Testis (tissue), 3 donors: ENCODE measurements around the gene CCDC127. TPM values are rescaled to one million over a fixed set of nuclear protein-coding genes. Genes with fewer than 3 reads are reported as not detected.
"Not testable (repeated sequence)": the region's sequence is repeated elsewhere in the genome, so short reads cannot be mapped to it uniquely, and the experiment has no call there.

Experiments
- DNase-seq: peaks from one replicate; pipeline ENCODE4 v3.0.0-alpha.2; 2019
- H3K27ac ChIP-seq, 2 donors: fragments of 200-600 bp; sonication (generic); one replicate each; pipeline ENCODE4 v1.5.1; 2019
- H3K27me3 ChIP-seq: fragments of 200-600 bp; sonication (generic); one replicate; pipeline ENCODE4 v1.5.1; 2019
- H3K36me3 ChIP-seq: fragments of 200-600 bp; sonication (generic); one replicate; pipeline ENCODE4 v1.5.1; 2017; ENCODE audit warnings: low read depth; ENCODE audit errors: missing control alignments
- H3K4me1 ChIP-seq: fragments of 200-600 bp; sonication (generic); one replicate; pipeline ENCODE4 v1.5.1; 2019
- H3K4me3 ChIP-seq, 2 donors: fragments of 200-600 bp; sonication (generic); one replicate each; pipeline ENCODE4 v1.5.1; 2017 to 2019
- H3K9me3 ChIP-seq: fragments of 200-600 bp; sonication (generic); one replicate; pipeline ENCODE4 v1.5.1; 2017
- CTCF ChIP-seq, 3 experiments: fragments of 450-650 bp in 2 of 3; fragments of 200-600 bp in 1 of 3; sonication (generic) in 1 of 3; IDR thresholded peaks; one replicate each; pipeline ENCODE4 v1.5.1; 2016 to 2019; ENCODE audit warnings: antibody characterized with exemption in 3 of 3, mild to moderate bottlenecking in 2 of 3, moderate library complexity in 1 of 3
- POLR2A ChIP-seq: fragments of 450-650 bp; IDR thresholded peaks from one replicate; pipeline ENCODE4 v1.6.1; 2017; ENCODE audit warnings: antibody characterized with exemption, mild to moderate bottlenecking, moderate library complexity
- WGBS, 2 donors: methylation state at CpG; one replicate each; pipeline ENCODE4 v1.1.5; 2018; 5-methylcytosine and 5-hydroxymethylcytosine counted together
- intact Hi-C: fragments of 100-400 bp; cut with DNase I; formaldehyde crosslinking; loops from one replicate; pipeline ENCODE4 v1.15.1; 2023; ENCODE audit warnings: low total_unique reads
- polyA plus RNA-seq: library from polyadenylated mRNA; stranded (reverse); fragments of 350-450 nt; fragmentation: Illumina TruSeq; extraction: RNeasy Lipid Tissue Mini Kit (QIAGEN cat#74804); gene quantifications from one replicate; pipeline ENCODE4 v1.2.3, GENCODE V29; 2014; ENCODE audit warnings: low read depth, low replicate concordance; ENCODE audit not compliant: insufficient read depth
- total RNA-seq, 2 donors: library from RNA; depleted of rRNA; stranded (reverse); fragments of >200 nt; gene quantifications; one replicate each; pipeline ENCODE4 v1.2.3, GENCODE V29; 2016

The CCDC127 gene
- total and polyA plus RNA-seq, 3 donors from 2014 or later: 6.6 to 6.9 (median 6.7) TPM

GRCh38 chr5:257148-257547 is 39.2 kb upstream of the CCDC127 start:
- Histone ChIP-seq H3K36me3 (no peaks in the 10 kb centered on the region), H3K27me3 (no peaks in the 10 kb centered on the region), H3K9me3 (no peaks in the 10 kb centered on the region), H3K4me3 (no peak overlapping the region), H3K27ac (no peak overlapping the region), H3K4me1 (no peaks in the 10 kb centered on the region)
- DNase-seq: no peak
- TF ChIP-seq CTCF (IDR thresholded peaks at IDR 0.05) (no peak), POLR2A (no peak)
- intact Hi-C loops: no loop called here
- 81% methylated on average over 7 to 13 of the region's 13 CpGs for WGBS, 2 donors

GRCh38 chr5:256347-256746 is 38.4 kb upstream of the CCDC127 start:
- H3K36me3 ChIP-seq, H3K27ac ChIP-seq, H3K27me3 ChIP-seq, H3K4me1 ChIP-seq, H3K9me3 ChIP-seq, H3K4me3 ChIP-seq, intact Hi-C loops, DNase-seq: not testable (repeated sequence)
- 89 to 90% methylated on average over 8 of the region's 8 CpGs for WGBS, 2 donors

- H3K27me3 ChIP-seq, H3K27ac ChIP-seq, H3K9me3 ChIP-seq, H3K4me3 ChIP-seq, H3K4me1 ChIP-seq, H3K36me3 ChIP-seq, DNase-seq, intact Hi-C loops: not testable (repeated sequence)
- 94 to 97% methylated on average over 7 of the region's 7 CpGs for WGBS, 2 donors
Observed at GRCh38 chr5:255116-255515, 37.2 kb upstream of the CCDC127 start.

GRCh38 chr5:254322-254721 is 36.4 kb upstream of the CCDC127 start:
- intact Hi-C loops, H3K27ac ChIP-seq, H3K4me3 ChIP-seq, DNase-seq, H3K9me3 ChIP-seq, H3K27me3 ChIP-seq, H3K36me3 ChIP-seq, H3K4me1 ChIP-seq: not testable (repeated sequence)
- 86 to 90% methylated on average over 4 to 14 of the region's 15 CpGs for WGBS, 2 donors

- intact Hi-C loops: no loop called here
- Histone ChIP-seq H3K27me3 (no peaks in the 10 kb centered on the region), H3K4me1 (no peaks in the 10 kb centered on the region), H3K27ac (no peak overlapping the region), H3K36me3 (no peaks in the 10 kb centered on the region), H3K9me3 (no peaks in the 10 kb centered on the region), H3K4me3 (no peak overlapping the region)
- DNase-seq: no peak
- 82 to 84% methylated on average over 10 of the region's 10 CpGs for WGBS, 2 donors
- TF ChIP-seq CTCF (IDR thresholded peaks at IDR 0.05) (no peak), POLR2A (no peak)
Observed at GRCh38 chr5:252546-252945, 34.6 kb upstream of the CCDC127 start.

- H3K36me3 ChIP-seq, H3K4me1 ChIP-seq, H3K4me3 ChIP-seq, H3K27me3 ChIP-seq, H3K9me3 ChIP-seq, H3K27ac ChIP-seq, DNase-seq, intact Hi-C loops: not testable (repeated sequence)
- WGBS, 2 donors: 70 to 83% methylated on average over 11 of the region's 11 CpGs
Observed at GRCh38 chr5:251975-252374, 34.0 kb upstream of the CCDC127 start.

- DNase-seq, H3K36me3 ChIP-seq, H3K4me3 ChIP-seq, H3K4me1 ChIP-seq, intact Hi-C loops, H3K27ac ChIP-seq, H3K9me3 ChIP-seq, H3K27me3 ChIP-seq: not testable (repeated sequence)
- 82 to 83% methylated on average over 8 of the region's 8 CpGs for WGBS, 2 donors
Observed at GRCh38 chr5:251538-251937, 33.6 kb upstream of the CCDC127 start.

- H3K4me1 ChIP-seq, intact Hi-C loops, H3K4me3 ChIP-seq, H3K27me3 ChIP-seq, DNase-seq, H3K9me3 ChIP-seq, H3K27ac ChIP-seq, H3K36me3 ChIP-seq: not testable (repeated sequence)
- 91 to 95% methylated on average over 9 to 10 of the region's 12 CpGs for WGBS, 2 donors
Observed at GRCh38 chr5:251016-251415, 33.1 kb upstream of the CCDC127 start.

- DNase-seq, H3K9me3 ChIP-seq, H3K36me3 ChIP-seq, H3K4me1 ChIP-seq, H3K4me3 ChIP-seq, H3K27ac ChIP-seq, intact Hi-C loops, H3K27me3 ChIP-seq: not testable (repeated sequence)
- 88% methylated on average over 6 to 9 of the region's 9 CpGs for WGBS, 2 donors
Observed at GRCh38 chr5:250396-250795, 32.4 kb upstream of the CCDC127 start.

GRCh38 chr5:245717-246116 is 27.8 kb upstream of the CCDC127 start:
- H3K4me3 ChIP-seq, intact Hi-C loops, H3K9me3 ChIP-seq, H3K4me1 ChIP-seq, H3K36me3 ChIP-seq, DNase-seq, H3K27me3 ChIP-seq, H3K27ac ChIP-seq: not testable (repeated sequence)
- WGBS, 2 donors: 86 to 91% methylated on average over 5 of the region's 5 CpGs
